Peyer's patch (tissue), 4 donors: ENCODE data around the gene PLET1.

Experiments used
- CTCF ChIP-seq, 6 experiments: fragments of 450-650 bp in 4 of 6; fragments of 200-600 bp in 2 of 6; sonication (generic) in 1 of 6; IDR thresholded peaks; one replicate each; pipeline ENCODE4 v1.5.1; 2017 to 2019; ENCODE audit warnings: antibody characterized with exemption in 6 of 6, mild to moderate bottlenecking in 3 of 6, moderate library complexity in 1 of 6
- POLR2A ChIP-seq, 2 donors: fragments of 450-650 bp; IDR thresholded peaks; one replicate each; pipeline ENCODE4 v1.5.1; 2017; ENCODE audit warnings: antibody characterized with exemption in 2 of 2, mild to moderate bottlenecking in 2 of 2, moderate library complexity in 2 of 2

- TF ChIP-seq POLR2A (IDR thresholded peaks at IDR 0.05): no peak
- TF ChIP-seq CTCF (IDR thresholded peaks at IDR 0.05): no peak
Measured at GRCh38 chr11:112300094-112300786, 39.6 kb upstream of the PLET1 start.
